HG03521 (cell line): ENCODE measurements around the gene AFAP1L1.
"Not testable (repeated sequence)": the region's sequence is repeated elsewhere in the genome, so short reads cannot be mapped to it uniquely, and the experiment has no call there.

Experiments
- ATAC-seq: cut with Tn5 transposase; IDR thresholded peaks from one replicate; pipeline ENCODE4 v1.9.1; 2021; ENCODE audit warnings: mild to moderate bottlenecking, moderate library complexity; ENCODE audit not compliant: unreplicated experiment

AFAP1L1 gene

DNA sequence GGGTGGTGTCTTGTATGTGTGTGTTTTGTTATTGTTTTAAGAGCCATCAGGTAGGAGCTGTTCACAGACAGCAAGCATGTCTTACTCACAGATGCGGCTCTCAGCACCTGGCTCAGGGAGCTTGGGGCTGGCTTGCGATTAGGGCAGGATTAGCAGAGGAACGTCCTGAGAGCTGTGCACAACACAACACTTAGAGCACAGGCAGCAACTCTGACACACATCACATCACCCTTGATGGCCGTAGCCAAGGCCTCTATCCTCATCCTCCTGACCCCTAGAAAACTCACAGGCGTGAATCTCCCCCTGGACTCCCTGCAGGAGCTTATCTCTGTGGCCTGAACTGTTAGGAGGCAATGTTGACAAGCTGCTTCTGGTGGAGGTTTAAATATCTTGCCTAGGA lies 114.5 kb downstream of the AFAP1L1 start:
- ATAC-seq, result no peak

GRCh38 chr5:149387081-149387631 lies 115.5 kb downstream of the AFAP1L1 start:
- no peak for ATAC-seq

- ATAC-seq, result no peak
Measured at GRCh38 chr5:149387982-149388381, 116.3 kb downstream of the AFAP1L1 start.

DNA sequence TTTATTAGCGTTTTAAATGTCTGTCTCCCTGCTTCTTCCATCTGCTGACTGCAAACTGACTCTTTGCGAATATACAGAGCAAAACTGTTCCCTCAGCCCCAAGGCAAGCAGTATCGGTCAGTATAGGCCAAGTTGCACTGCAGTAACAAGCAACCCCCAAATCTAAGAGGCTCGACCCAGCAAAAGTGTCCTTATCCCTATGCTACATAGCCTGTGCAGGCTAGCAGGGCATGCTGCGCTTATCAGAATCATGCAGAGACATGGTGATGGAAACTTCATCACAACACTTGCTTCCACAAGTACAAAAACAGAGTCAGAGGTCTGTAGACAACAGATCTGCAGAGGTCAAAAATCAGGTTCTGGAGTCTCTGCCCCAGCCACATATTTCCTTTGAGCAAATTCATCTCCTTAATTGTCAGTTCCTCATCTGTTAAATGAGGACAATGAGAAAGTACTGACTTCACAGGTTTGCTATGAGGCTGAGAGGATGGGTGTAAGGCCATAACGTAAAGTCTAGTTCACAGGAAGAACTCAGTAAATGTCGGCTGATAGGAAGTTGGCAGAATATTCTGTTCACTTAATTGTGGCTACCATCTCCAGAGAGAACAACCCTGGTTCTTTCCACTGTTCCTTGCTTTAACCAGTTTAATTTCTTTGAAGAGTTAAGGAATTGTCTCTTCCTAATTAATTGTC lies 117.0 kb downstream of the AFAP1L1 start:
- ATAC-seq, result no peak

- no peak for ATAC-seq
Measured at GRCh38 chr5:149389552-149390495, 118.2 kb downstream of the AFAP1L1 start.

DNA sequence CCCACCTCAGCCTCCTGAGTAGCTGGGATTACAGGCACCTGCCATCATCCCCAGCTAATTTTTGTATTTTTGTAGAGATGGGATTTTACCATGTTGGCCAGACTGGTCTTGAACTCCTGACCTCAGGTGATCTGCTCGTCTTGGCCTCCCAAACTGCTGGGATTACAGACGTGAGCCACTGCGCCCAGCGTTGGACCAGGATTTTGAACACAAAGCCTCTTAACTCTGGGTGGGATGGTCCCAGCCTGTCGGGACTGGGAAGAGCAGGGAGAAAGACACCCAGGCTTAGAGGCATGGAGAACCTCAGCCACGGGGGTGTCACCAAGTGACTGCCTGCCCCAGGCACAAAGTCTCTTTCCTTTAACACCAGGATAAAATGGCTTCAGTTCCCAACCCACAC lies 119.4 kb downstream of the AFAP1L1 start:
- ATAC-seq, result not testable (repeated sequence)
